Measurements from ENCODE around the gene ELOVL6. TPM values are rescaled to one million over a fixed set of nuclear protein-coding genes. Genes with fewer than 3 reads are reported as not detected.

The ELOVL6 gene
- total and polyA plus RNA-seq, 12 donors = 0.84 to 7.7 (median 2.8) TPM

DNA sequence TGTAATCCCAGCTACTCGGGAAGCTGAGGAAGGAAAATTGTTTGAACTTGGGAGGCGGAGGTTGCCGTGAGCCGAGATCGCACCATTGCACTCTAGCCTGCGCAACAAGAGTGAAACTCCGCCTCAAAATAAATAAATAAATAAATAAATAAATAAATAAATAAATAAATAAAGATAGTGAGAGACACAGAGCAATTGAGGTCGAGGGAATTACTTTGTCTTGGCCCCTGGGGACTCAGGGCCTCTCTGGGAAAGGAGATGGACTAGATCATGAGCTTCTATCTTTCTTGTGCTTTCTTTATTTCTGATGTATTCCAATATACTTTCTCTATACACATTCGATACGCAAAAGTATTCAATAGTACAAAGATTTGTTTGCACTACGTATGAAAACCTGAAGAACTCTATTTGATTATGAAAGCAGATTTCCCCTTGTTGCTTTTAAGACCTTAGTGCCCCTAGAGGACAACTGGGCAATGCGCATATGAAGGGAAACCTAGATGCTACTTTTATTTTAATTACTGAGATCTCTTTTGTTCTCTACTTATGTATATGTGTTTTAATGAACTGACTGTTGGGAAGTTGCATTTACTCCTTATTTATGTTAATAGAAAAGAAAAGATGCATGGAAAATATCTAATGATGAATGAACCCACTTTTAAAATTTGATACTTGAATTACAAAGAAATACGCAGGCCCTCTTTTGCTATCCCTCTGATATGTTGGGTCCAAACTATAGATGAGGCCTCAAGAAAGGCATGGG lies 12.8 kb upstream of the ELOVL6 start:
- ATAC-seq (peak in 4 of 8 donors; percentile 46 to 60 (median 56)), DNase-seq (no peak)
- Histone ChIP-seq H3K27me3 (peaks cover 0 to 5% (median 0%) of the 10 kb centered on the region in 7 donors), H3K4me3 (peak overlapping the region in 1 of 10 donors; percentile 22), H3K4me1 (peaks cover 0 to 4% (median 0%) of the 10 kb centered on the region in 9 donors), H3K9me3 (no peaks in the 10 kb centered on the region), H3K27ac (no peak overlapping the region), H3K36me3 (no peaks in the 10 kb centered on the region)
- intact Hi-C loops (cut with DNase I) = loop anchor here in 9 of 10 donors (1.0 to 10.0 kb wide), 6 partner anchors 156 to 304 kb away; no protein-coding TSS in a partner anchor
- 73 to 74% methylated on average over 13 of the region's 13 CpGs for WGBS, 2 donors
- TF ChIP-seq, protein P1, sequence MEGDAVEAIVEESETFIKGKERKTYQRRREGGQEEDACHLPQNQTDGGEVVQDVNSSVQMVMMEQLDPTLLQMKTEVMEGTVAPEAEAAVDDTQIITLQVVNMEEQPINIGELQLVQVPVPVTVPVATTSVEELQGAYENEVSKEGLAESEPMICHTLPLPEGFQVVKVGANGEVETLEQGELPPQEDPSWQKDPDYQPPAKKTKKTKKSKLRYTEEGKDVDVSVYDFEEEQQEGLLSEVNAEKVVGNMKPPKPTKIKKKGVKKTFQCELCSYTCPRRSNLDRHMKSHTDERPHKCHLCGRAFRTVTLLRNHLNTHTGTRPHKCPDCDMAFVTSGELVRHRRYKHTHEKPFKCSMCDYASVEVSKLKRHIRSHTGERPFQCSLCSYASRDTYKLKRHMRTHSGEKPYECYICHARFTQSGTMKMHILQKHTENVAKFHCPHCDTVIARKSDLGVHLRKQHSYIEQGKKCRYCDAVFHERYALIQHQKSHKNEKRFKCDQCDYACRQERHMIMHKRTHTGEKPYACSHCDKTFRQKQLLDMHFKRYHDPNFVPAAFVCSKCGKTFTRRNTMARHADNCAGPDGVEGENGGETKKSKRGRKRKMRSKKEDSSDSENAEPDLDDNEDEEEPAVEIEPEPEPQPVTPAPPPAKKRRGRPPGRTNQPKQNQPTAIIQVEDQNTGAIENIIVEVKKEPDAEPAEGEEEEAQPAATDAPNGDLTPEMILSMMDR (IDR thresholded peaks at IDR 0.05) = peak; percentile 49 to 87 (median 77)

- no peaks in the 10 kb centered on the region for H3K9me3 ChIP-seq
- DNase-seq (no peak), ATAC-seq (no peak)
- peaks cover 0 to 4% (median 0%) of the 10 kb centered on the region in 9 donors for H3K4me1 ChIP-seq
- 92% methylated on average over 6 of the region's 6 CpGs for WGBS, 2 donors
- H3K27me3 ChIP-seq = peaks cover 0 to 5% (median 0%) of the 10 kb centered on the region in 7 donors
- no peak overlapping the region for H3K4me3 ChIP-seq
- intact Hi-C loops (cut with DNase I) = no loop called here
- H3K27ac ChIP-seq = no peak overlapping the region
- TF ChIP-seq, protein P1 (IDR thresholded peaks at IDR 0.05) = no peak
- no peaks in the 10 kb centered on the region for H3K36me3 ChIP-seq
Observed at GRCh38 chr4:110208419-110208818, 10.0 kb upstream of the ELOVL6 start.

GRCh38 chr4:110207233-110207632 lies 8.8 kb upstream of the ELOVL6 start:
- TF ChIP-seq, protein P1 (IDR thresholded peaks at IDR 0.05) = no peak
- no peak overlapping the region for H3K4me3 ChIP-seq
- DNase-seq (no peak), ATAC-seq (no peak)
- 91 to 96% methylated on average over 1 of the region's 1 CpG for WGBS, 2 donors
- H3K27ac ChIP-seq = no peak overlapping the region
- H3K36me3 ChIP-seq = no peaks in the 10 kb centered on the region
- H3K4me1 ChIP-seq = peaks cover 0 to 4% (median 0%) of the 10 kb centered on the region in 9 donors
- intact Hi-C loops (cut with DNase I) = no loop called here
- no peaks in the 10 kb centered on the region for H3K9me3 ChIP-seq
- peaks cover 0 to 5% (median 0%) of the 10 kb centered on the region in 7 donors for H3K27me3 ChIP-seq

GRCh38 chr4:110202024-110202423 lies 3.6 kb upstream of the ELOVL6 start:
- WGBS, 2 donors = 92 to 95% methylated on average over 3 of the region's 3 CpGs
- Histone ChIP-seq H3K36me3 (no peaks in the 10 kb centered on the region), H3K4me1 (peaks cover 0 to 10% (median 6%) of the 10 kb centered on the region in 9 donors), H3K4me3 (no peak overlapping the region), H3K27me3 (peaks cover 0 to 7% (median 0%) of the 10 kb centered on the region in 7 donors), H3K9me3 (no peaks in the 10 kb centered on the region), H3K27ac (no peak overlapping the region)
- no peak for ATAC-seq
- intact Hi-C loops (cut with DNase I) = no loop called here
- no peak for DNase-seq
- TF ChIP-seq, protein P1 (IDR thresholded peaks at IDR 0.05) = no peak
